SW480 (cell line): ENCODE measurements around the gene ALG14.

Experiments
- DNase-seq: peaks from one replicate; pipeline ENCODE4 v3.0.0-alpha.2; 2016; ENCODE audit warnings: low spot score

Gene ALG14

GRCh38 chr1:94927405-94928175, 145.2 kb downstream of the ALG14 start:
- no peak for DNase-seq

- DNase-seq = no peak
These were observed 145.8 kb downstream of the ALG14 start, which contains the start of gene CNN3 for GRCh38 chr1:94926915-94927404. Gene CNN3, minus strand, starts transcription at chr1:94927110. Its CDS starts 216 bp downstream, at chr1:94926894.

- DNase-seq = peak; percentile 33
These were observed 146.4 kb downstream of the ALG14 start for GRCh38 chr1:94926126-94926914.

- DNase-seq = peak; percentile 90
These were observed 147.1 kb downstream of the ALG14 start for GRCh38 chr1:94925561-94926125.

GRCh38 chr1:94925004-94925403, 147.7 kb downstream of the ALG14 start:
- DNase-seq = no peak
